ENCODE measurements around the gene ZDHHC8.

ZDHHC8 gene

DNA sequence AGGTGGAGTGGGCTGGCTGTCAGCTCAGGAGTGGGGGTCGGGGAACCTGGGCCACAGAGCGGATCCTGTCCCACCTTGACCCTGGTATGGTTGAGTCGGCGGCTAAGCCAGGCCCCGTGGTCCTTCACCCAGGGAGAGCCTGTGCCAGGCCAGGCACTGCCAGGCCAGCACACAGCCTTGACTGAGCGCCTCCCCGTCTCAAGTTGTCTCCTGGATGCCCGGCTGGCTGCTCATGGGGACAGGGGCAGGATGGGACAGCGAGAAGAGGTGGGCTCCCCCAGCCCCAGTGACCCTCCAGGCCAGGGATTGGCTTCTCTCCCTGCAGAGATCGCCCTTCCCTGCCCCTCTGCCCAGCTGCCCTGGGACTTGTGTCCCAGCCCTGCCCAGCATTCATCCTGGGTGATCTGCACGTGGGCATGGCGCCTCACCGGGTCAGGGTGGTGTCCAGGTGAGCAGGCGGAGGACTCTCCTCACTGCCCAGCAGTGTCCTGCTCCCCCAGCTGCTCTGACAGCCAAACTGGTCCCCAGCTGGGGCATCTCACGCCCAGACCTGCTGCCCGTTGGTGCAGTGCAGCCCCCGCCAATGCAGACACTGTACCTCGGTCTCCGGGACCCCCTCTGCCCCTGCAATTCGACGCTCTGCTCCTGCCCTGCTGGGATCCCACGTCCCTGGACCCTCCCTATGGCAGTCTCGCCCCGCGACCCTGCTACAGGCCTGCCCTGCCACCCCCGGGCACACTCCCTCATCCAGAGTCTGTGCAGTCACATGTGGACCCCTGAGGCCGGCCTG lies 48.0 kb downstream of the ZDHHC8 start:
- DNase-seq (ENCODE audit: low read depth): no peak

DNA sequence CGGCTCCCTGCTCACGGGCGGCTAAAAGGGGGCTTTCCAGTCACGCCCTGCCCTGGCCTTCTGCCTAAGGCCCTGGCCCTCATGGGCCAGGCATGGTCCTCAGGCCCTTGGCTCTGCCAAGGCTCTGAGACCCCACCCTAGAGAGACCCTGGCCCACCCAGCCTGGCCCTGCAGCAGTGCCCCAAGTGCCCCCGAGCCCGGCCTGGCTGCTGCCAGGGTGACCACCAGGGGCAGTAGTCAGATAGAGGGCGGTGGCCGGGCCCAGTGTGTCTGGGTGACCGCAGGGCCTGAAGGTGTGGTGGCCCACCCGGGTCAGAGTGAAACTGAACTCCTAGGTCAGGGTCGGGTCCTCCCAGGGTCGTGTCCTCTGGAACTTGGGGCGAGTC lies 48.6 kb downstream of the ZDHHC8 start:
- DNase-seq (ENCODE audit: low read depth): no peak

DNA sequence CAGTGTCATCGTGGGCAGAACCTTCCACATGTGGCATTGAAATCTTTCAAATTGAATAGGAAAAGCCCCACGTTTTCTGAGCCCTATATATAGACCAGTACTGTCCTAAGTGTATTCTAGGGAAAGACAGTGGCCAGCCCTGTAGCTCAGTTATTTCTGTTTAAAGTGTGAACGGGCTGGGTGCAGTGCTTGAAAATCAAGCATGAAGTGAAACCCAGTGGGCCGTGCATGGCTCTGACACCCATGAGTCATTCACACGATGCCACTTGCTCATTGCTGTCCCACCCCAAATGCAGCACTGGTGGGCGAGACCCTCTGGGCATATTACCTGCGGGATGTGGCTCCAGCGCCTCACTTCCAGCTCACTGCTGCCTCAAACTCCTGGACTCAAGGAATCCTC lies 49.0 kb downstream of the ZDHHC8 start:
- DNase-seq (ENCODE audit: low read depth): no peak

DNA sequence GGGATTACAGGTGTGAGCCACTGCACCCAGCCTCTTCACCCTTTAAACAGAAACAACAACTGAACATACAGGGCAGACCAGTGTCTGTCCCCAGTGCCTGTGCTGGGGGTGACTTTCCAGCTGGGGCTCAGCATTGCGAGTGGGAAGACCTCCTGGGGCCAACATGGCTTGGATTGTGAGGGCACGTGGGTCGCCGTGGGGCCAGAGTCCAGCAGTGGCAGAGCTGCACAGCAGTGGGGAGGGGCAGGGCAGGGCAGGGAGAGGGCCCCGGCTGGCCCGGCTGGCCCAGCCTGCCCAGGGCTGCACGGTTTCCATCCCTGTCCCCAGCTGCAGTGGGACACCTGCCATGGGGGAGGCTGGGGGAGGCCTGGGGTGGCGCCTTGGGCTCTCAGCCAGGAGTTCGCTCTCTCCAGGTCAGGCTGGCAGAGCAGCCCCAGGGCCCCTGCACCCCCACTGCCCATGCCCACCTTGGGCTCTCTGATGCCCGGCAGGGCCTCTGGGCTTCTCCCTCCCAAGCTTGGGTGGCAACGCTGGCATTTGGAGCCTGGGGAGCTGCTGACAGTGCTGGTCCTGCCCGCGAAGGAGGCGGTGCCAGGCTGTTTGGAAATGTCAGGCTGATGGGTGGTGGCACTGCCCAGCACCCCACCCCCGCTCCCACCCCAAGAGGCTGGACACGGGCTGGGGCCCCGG lies 49.7 kb downstream of the ZDHHC8 start:
- no peak for DNase-seq (ENCODE audit: low read depth)

DNA sequence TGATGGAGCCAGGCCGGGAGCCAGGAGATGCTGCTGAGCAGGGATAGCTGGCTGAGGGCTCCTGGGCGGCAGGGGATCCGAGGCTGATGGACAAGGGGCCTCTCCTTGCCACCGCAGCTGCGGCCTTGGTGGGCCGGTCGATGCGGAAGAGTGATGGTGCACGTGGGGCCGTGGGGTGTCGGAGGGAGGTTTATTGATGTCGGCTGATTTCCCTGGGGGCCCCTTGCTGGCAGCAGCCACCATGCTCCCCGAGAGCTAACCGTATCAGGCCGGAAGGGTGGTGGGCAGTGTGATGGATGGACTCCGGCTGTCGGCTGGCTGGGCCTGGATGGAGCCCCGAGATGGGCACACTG lies 50.3 kb downstream of the ZDHHC8 start:
- DNase-seq (ENCODE audit: low read depth): no peak

DNA sequence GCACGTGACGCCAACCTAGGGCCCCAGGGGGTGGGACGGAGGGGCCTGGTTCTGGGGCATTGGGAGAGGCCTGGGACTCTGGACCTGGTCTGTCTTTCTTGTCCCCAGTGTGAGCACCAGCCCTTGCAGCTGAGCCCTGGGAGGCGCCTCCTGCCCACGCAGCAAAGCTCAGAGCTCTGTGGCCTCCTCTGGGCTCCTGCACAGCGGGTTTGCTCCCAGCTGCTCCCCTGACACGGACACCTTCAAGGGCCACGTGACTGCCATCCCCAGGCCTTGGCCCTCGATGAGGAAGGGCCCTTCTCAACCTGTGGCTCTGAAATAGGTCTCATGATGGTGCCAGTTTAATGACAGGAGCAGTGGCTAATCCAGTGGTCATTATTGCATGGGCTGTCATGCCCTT lies 50.8 kb downstream of the ZDHHC8 start:
- DNase-seq (ENCODE audit: low read depth): no peak

DNA sequence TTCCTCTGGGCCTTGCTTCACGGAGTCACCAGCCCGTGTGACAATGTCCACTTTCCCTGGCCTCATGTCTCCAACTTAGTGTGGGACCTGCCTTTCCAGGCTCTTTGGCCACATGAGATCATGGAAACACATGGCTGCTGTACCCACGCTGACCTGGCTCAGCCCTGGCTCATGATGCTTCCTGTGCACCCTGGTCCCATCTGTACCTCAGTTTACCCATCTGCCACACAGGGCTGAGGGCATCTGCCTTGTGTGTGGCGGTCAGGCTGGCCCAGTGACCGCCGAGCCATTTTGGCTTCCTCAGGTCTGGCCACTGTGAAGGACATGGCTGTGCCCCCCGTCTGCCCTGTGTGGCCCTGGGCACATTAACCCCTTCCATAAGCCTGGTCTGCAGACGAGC lies 51.5 kb downstream of the ZDHHC8 start:
- DNase-seq (ENCODE audit: low read depth): no peak

DNA sequence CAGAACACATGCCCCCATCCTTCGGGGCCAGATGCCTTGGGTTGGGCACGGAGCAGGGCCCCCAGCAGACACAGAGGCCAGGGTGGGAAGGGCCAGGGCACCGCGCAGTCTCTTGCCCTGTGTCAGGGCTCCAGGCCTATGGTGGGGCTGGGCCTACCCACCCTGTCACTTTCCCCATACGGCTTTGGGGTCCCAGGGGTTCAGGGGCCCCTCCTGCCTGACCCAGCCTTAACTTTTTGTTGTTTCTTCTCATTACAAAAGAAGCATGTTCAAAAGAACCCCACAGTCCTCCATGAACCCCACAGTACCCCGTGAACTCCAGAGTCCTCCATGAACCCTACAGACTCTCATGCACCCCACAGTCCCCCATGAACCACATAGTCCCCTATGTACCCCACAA lies 52.2 kb downstream of the ZDHHC8 start:
- no peak for DNase-seq (ENCODE audit: low read depth)

DNA sequence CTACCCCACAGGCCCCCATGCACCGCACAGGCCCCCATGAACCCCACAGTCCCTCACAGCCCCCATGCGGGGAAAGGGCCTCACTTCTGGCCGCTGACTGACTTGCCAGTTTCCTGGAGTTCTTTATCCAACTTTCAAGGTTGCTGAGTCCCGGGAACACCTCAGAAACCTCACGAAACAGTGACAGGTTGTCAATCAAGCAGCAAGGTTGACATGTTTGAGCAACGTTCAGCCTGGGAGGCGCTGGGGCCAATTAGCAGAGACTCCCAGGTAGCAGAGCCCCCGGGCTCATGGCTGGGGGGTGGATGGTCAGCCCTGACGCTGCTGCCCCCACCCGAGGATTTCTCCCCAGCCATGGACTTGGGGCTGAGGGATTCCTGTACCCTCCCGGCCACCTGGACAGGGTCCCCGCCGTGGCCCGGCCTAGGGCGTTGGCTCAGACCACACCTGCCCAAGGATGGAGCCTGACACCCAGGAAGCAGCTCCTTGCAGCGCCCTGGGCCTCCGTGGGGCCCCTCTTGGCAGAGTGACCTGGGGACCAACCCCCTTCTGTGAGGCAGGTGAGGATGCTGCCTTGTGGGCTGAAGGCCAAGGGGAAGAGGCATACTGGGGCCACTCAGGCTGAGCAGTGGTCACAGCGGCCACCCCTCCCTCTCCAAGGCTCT lies 53.0 kb downstream of the ZDHHC8 start:
- no peak for DNase-seq (ENCODE audit: low read depth)

DNA sequence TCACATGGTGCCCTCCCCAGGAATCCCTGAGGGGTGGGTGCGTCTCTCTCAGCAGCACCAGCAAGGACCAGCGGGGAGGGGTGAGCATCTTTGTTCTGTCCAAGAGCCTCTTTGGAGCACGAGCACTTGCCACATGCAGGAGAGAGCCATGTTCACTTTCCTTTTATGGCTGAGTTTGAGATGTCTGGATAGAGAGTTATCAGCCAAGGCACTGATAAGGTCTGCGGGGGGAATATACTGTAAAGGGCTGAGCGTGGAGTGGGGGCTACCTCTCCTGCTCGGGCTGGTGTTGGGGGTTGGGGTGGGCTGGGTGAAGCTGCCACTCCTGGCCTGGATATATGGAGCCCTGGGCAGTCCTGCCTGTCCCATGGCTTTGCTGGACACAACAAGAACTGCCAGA lies 54.1 kb downstream of the ZDHHC8 start:
- no peak for DNase-seq (ENCODE audit: low read depth)

DNA sequence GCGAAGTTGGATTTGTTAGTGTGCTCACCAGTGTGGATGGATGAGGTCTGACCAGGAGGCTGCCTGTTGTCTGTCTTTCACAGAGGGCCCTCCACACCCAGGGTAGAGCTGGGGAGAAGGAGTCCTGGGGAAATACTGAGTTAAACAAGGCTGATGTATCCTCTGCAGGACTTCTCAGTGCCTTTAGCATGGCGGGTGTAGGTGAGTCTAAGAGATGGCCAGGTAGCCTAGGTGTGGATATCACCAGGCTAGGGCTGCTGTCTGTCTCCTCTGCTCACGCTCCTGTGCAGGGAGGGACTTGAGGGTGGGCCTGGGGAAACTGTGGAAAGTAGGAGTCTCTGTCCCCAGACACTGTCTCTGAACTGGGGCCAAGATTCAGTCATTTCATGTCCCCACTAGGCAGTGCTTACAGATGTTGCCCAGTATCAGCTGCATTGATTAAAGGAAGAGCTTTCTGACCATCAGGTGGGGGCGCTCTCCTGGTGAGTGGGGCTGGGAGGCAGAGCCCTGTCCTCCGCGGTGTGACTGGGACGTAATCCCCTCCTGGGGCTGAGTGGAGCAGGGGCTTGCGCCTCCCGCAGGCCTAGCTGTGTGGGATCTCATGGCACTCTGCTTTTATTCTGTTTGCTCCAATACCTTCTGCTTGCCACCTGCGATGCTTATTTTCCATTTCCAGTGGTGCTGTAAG lies 54.7 kb downstream of the ZDHHC8 start:
- no peak for DNase-seq (ENCODE audit: low read depth)

DNA sequence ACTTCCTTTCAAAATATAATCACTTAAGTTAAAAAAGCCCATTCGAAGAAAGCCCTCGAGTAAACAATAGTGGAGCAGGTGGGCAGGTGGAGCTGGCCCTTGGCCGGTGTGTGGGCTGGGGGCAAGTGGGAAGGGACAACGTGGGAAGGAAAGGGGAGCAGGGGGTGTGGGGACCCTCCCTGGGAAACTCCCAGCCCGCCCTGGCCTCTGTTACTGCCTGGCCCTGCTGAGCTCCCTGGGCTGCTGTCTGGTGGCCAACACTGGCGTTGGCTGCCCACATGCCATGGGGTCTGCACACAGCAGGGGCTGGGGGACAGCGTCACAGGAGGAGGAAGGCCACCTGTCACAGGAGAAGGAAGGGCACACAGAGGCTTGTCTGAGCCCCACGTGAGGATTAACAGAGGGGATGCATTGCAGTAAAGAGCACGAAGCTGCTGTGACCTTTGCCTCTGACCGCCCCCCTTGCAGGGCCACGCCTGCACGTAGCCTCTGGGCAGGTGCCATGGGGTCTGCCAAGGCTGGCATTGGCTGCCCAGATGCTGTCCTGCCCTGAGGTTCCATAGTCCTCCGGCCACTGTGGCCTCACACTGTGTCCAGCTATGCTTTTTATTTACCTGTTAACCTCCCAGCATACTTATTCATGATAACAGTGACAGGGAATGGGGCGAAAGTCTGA lies 55.4 kb downstream of the ZDHHC8 start:
- DNase-seq (ENCODE audit: low read depth): no peak

DNA sequence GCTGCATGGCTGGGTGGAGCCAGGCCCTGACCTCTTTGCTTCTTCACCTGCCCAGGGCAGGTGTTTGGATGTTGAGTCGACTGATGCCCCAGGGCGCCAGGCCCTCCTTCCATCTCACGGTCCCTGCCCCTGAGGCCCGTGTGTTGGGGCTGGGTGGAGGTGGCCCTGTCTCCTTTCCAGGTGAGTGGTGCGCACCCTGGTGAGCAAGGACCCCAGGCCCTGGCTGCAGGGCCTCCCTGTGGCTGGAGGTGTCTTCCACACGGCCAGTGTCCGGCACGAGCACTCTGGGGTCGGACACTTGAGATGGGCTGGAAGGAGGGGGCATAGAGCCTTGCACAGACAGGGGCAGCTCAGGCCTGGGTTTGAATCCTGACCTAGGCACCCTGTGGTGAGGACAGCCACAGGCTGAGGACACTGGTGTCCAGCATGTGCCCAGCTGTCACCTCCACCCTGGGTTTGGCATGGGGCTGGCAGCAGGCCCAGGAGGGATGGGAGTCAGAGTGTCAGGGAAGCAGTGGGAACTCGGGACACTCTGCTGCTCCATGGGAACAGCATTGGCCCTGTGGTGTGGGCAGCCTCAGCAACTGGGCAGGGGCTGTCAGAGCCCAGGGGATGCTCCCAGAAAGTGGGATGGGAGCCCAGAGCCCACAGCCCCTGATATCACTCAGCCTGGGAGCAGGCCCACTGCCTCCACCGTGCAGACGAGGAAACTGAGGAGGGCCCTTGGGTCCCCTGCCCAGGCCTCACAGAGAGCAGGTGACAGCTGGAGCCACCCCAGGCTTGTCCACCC lies 56.4 kb downstream of the ZDHHC8 start:
- DNase-seq (ENCODE audit: low read depth): no peak

DNA sequence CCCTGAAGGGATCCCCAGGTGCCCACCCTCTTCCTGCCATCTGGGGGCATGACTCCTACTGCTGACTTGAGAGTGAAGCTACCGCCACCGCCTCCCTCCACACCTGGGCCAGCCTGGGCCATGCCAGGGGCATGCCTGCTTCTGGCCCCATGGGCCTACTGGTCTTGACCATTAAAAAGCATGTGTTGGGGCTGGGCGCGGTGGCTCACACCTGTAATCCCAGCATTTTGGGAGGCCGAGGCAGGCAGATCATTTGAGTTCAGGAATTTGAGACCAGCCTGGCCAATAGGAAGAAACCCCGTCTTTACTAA lies 56.9 kb downstream of the ZDHHC8 start:
- no peak for DNase-seq (ENCODE audit: low read depth)

DNA sequence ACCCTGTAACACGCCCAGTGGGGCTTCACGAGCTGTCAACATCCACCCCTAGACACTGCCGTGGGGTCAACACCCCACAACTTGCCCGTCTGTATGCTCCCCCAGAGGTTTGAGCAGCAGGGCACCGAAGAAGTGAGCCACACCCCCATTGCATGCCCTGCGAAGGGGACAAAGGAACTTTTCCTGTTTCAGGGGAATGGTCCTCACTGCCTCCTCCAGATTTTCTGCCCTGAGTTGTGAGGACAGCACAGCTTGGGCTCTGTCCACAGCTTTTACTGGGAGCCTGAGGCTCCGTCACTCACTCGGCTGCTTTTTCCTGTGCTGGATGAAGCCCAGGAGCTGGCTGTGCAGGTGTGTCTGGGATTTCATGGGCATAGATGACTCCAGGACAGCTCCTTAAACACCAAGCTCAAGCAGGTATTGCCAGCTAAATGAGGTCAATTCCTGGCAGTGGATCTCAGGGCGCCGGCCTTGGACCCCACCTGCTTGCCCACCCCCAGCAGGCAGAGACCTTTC lies 59.5 kb downstream of the ZDHHC8 start:
- no peak for DNase-seq (ENCODE audit: low read depth)

DNA sequence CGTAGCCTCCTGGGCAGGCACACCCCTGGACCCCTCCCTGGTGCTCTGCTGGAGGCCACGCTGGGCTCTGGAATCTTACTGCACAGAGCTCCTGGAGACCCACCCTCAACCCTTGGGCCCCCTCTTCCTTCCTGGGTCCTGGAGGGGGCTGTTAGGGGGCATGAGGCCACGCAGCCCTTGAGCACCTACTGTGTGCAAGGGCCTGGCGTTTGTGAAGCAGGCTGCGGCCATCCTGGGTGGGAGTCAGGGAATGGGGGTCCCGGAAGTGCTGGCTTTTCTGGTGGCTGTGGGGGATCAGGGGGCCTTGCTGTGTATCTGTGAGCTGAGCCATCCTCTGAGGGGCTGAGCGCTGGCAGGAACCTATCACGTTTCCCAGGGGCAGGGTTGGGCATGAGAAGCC lies 60.2 kb downstream of the ZDHHC8 start:
- DNase-seq (ENCODE audit: low read depth): no peak

DNA sequence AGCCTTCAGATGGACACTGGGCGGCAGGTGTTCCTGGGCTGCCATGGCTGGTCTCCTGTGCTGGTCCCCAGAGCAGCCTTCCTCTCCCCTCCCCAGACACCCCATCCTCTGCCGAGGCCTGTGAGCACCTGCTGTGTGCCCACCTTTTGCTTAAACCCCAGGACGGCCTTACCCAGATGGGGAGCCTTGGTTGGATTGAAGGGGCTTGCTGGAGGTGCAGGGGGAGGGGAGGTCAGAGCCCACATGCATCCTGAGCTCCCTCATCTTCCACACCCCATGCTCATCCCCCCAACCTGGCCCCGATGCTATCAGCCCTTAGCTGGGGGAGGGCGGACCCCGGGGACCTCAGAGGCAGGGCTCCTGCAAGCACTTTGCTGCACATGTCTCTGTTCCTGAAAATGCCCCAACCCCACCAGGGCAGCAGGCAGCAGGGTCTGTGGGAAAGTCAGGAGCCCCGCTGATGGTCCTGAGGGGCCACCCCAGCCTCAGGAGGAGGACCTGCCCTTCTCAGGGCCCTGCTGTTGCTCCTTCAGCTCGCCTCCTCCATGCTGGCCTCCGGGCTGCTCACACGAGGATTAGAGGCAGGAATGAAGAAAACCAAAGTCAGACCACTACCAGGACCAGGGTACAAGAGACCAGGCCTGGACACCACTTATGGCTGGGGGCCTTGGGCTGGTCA lies 60.8 kb downstream of the ZDHHC8 start:
- no peak for DNase-seq (ENCODE audit: low read depth)

DNA sequence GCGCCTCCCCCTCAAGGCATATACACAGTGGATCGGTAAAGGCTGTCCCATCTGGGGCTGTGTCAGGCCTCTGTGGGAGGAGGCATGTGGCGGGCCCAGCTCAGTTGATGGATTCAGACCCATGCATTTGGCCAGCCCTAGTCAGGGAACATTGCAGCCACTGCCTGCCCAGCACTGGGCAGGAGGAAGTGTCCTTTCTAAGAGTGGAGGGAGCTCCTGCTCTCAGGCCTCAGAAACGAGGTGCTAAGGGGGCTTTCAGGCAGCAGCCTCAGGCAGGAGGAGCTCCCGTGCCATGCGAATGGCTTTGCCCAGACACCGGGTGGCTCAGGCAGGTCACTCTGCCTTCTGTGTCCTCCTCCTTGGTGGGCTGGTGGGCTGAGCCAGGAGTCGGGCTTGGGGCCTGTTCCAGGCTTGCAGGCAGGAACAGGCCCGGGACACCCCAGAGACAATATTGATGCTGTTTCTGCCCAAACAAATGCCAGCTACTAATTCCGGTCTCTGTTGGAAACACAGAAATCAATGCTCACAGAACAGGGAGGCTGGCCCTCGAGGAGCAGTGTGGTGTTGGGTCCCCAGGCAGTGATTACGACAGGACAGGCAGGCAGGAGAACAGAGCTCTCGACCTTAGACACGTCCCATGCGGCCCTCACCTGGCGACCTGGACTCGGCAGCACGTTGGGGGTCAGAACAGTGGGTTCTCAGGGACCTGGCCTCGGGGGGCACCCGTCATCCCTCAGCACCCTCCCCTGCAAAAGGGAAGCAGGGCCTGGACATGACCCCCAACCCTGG lies 61.6 kb downstream of the ZDHHC8 start:
- DNase-seq (ENCODE audit: low read depth): no peak

DNA sequence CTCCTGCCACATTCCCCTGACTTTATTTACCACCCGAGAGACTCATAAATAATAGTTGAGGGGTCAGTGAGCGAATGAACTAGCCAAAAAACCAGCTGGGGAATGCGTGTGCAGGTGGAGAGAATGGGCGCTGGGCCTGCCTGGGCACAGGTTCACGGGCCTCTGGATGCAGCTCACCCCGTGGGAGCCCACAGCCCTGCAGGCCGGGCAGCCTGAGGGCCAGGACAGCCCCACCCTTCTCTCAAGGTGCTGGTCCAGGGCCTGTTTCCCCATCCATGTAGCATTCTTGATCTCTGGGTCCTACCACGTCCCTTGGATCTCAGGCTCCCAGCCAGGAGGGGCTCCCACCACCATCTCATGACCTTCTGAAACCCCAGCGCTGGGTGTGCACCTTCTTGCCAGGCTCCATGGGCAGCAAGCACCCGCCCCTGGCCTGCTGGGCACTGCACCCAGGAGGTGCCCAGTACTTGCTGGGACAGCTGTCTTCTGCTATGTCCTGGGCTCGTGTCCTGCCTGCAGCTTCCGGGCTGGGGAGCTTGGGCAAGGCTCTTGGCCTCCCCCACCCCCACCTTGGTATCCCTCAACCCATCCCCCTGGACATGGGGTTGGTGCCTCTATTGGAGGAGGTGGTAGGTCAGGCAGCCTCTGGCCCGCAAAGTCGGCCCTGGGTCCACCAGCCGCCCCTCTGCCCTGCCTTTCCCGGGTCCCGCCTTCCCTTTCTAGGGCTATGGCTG lies 62.3 kb downstream of the ZDHHC8 start:
- DNase-seq (ENCODE audit: low read depth): no peak

Data from T follicular helper cell (primary cell).